ENCODE data around the gene ZNF597.
"Not testable (repeated sequence)": the region's sequence is repeated elsewhere in the genome, so short reads cannot be mapped to it uniquely, and the experiment has no call there.

Gene ZNF597

GRCh38 chr16:3474870-3475269, 31.6 kb upstream of the ZNF597 start:
- DNase-seq = not testable (repeated sequence)

- no peak for DNase-seq
These were observed 31.0 kb upstream of the ZNF597 start for GRCh38 chr16:3474136-3474779.

- DNase-seq = not testable (repeated sequence)
These were observed 30.3 kb upstream of the ZNF597 start for GRCh38 chr16:3473596-3473943.

- DNase-seq = no peak
These were observed 29.7 kb upstream of the ZNF597 start for GRCh38 chr16:3472878-3473595.

GRCh38 chr16:3471518-3472176, 28.3 kb upstream of the ZNF597 start:
- no peak for DNase-seq

- DNase-seq = no peak
These were observed 27.4 kb upstream of the ZNF597 start for GRCh38 chr16:3470723-3471122.

GRCh38 chr16:3469736-3470135, 26.4 kb upstream of the ZNF597 start:
- DNase-seq = no peak

GRCh38 chr16:3468501-3468900, 25.2 kb upstream of the ZNF597 start:
- DNase-seq = no peak

- DNase-seq = no peak
These were observed 24.6 kb upstream of the ZNF597 start for GRCh38 chr16:3467921-3468320.

- DNase-seq = no peak
These were observed 23.9 kb upstream of the ZNF597 start for GRCh38 chr16:3467182-3467581.

- no peak for DNase-seq
These were observed 22.7 kb upstream of the ZNF597 start for GRCh38 chr16:3465911-3466584.

- DNase-seq = no peak
These were observed 22.0 kb upstream of the ZNF597 start for GRCh38 chr16:3465301-3465700.

GRCh38 chr16:3461151-3461550, 17.8 kb upstream of the ZNF597 start:
- DNase-seq = no peak

GRCh38 chr16:3460585-3460984, 17.3 kb upstream of the ZNF597 start:
- DNase-seq = no peak

GRCh38 chr16:3460121-3460520, 16.8 kb upstream of the ZNF597 start:
- DNase-seq = no peak

GRCh38 chr16:3459401-3460090, 16.2 kb upstream of the ZNF597 start:
- no peak for DNase-seq

GRCh38 chr16:3458852-3459361, 15.6 kb upstream of the ZNF597 start:
- no peak for DNase-seq

- no peak for DNase-seq
These were observed 15.1 kb upstream of the ZNF597 start for GRCh38 chr16:3458278-3458851.

GRCh38 chr16:3457434-3458252, 14.3 kb upstream of the ZNF597 start:
- peak; percentile 73 for DNase-seq

- DNase-seq = no peak
These were observed 11.4 kb upstream of the ZNF597 start for GRCh38 chr16:3454631-3455147.

- DNase-seq = no peak
These were observed 10.8 kb upstream of the ZNF597 start for GRCh38 chr16:3454093-3454492.
